ENCODE measurements around the gene PBX3.

The PBX3 gene

GRCh38 chr9:125745682-125746016 is 1.5 kb upstream of the PBX3 start:
- CTCF ChIA-PET: no interaction called here
- TF ChIP-seq L3MBTL2 (conservative IDR thresholded peaks at IDR 0.05): no peak
- TF ChIP-seq ELF4 (IDR thresholded peaks at IDR 0.05): no peak
- no peak for TF ChIP-seq FOXA1 (IDR thresholded peaks at IDR 0.05)
- TF ChIP-seq BHLHE40 (IDR thresholded peaks at IDR 0.05; ENCODE audit: borderline replicate concordance): no peak
- no peak for TF ChIP-seq CTBP1 (IDR thresholded peaks at IDR 0.05; ENCODE audit: borderline replicate concordance)
- no peak for DNase-seq (ENCODE audit: extremely low spot score)
- POLR2A ChIA-PET: interaction anchor here (0.8 to 1.0 kb wide), 2 partner anchors 39 to 64 kb away, joined by 3 to 4 read pairs; partner anchors contain the start of gene MAPKAP1

GRCh38 chr9:125746017-125746773 is 978 bp upstream of the PBX3 start:
- ChIA-PET CTCF (no interaction called here), POLR2A (interaction anchor here (0.8 to 1.0 kb wide), 2 partner anchors 39 to 64 kb away, joined by 3 to 4 read pairs; partner anchors contain the start of gene MAPKAP1)
- TF ChIP-seq ELF4 (IDR thresholded peaks at IDR 0.05): no peak
- TF ChIP-seq NFRKB (IDR thresholded peaks at IDR 0.05): no peak
- TF ChIP-seq FOXM1 (IDR thresholded peaks at IDR 0.05; ENCODE audit: borderline replicate concordance): no peak
- TF ChIP-seq SP1 (IDR thresholded peaks at IDR 0.05): no peak
- no peak for TF ChIP-seq FOXA1 (IDR thresholded peaks at IDR 0.05)
- peak; percentile 77; the same call in 1 of the 2 replicates for TF ChIP-seq CTBP1 (IDR thresholded peaks at IDR 0.05; ENCODE audit: borderline replicate concordance)
- TF ChIP-seq ARNT (IDR thresholded peaks at IDR 0.05): no peak
- no peak for TF ChIP-seq SUZ12 (IDR thresholded peaks at IDR 0.05)
- no peak; the same call in 1 of the 2 replicates for TF ChIP-seq LEF1 (IDR thresholded peaks at IDR 0.05; ENCODE audit: borderline replicate concordance)
- no peak for TF ChIP-seq FOXK2 (IDR thresholded peaks at IDR 0.05)
- no peak for TF ChIP-seq HDGF (IDR thresholded peaks at IDR 0.05; ENCODE audit: borderline replicate concordance)
- TF ChIP-seq BHLHE40 (IDR thresholded peaks at IDR 0.05; ENCODE audit: borderline replicate concordance): no peak
- TF ChIP-seq ZNF384 (IDR thresholded peaks at IDR 0.05): no peak
- TF ChIP-seq L3MBTL2 (conservative IDR thresholded peaks at IDR 0.05): peak; percentile 100
- no peak for TF ChIP-seq TARDBP (IDR thresholded peaks at IDR 0.05)
- peak; percentile 95 for TF ChIP-seq PKNOX1 (IDR thresholded peaks at IDR 0.05)
- DNase-seq (ENCODE audit: extremely low spot score): peak; percentile 93

- ChIA-PET CTCF (no interaction called here), POLR2A (interaction anchor here (1.0 kb wide), 1 partner anchor 40 kb away, joined by 4 read pairs; the partner anchor contains the start of gene MAPKAP1)
- no peak for DNase-seq (ENCODE audit: extremely low spot score)
- TF ChIP-seq L3MBTL2 (conservative IDR thresholded peaks at IDR 0.05) (no peak), LEF1 (IDR thresholded peaks at IDR 0.05; ENCODE audit: borderline replicate concordance) (no peak), NFRKB (IDR thresholded peaks at IDR 0.05) (no peak), PKNOX1 (IDR thresholded peaks at IDR 0.05) (no peak), FOXA1 (IDR thresholded peaks at IDR 0.05) (no peak), BHLHE40 (IDR thresholded peaks at IDR 0.05; ENCODE audit: borderline replicate concordance) (no peak), ARNT (IDR thresholded peaks at IDR 0.05) (no peak), CTBP1 (IDR thresholded peaks at IDR 0.05; ENCODE audit: borderline replicate concordance) (no peak), SUZ12 (IDR thresholded peaks at IDR 0.05) (no peak), SP1 (IDR thresholded peaks at IDR 0.05) (no peak), ELF4 (IDR thresholded peaks at IDR 0.05) (no peak), HDGF (IDR thresholded peaks at IDR 0.05; ENCODE audit: borderline replicate concordance) (no peak)
These were observed 460 bp upstream of the PBX3 start for GRCh38 chr9:125746774-125747052.

- ChIA-PET POLR2A (interaction anchor here (1.3 kb wide), 1 partner anchor 139 kb away, joined by 4 read pairs; no protein-coding TSS in a partner anchor), CTCF (interaction anchor here (0.6 kb wide), 1 partner anchor 553 kb away, joined by 3 read pairs; no protein-coding TSS in a partner anchor)
These were observed 732 bp downstream of the PBX3 start for GRCh38 chr9:125747765-125748445.

DNA sequence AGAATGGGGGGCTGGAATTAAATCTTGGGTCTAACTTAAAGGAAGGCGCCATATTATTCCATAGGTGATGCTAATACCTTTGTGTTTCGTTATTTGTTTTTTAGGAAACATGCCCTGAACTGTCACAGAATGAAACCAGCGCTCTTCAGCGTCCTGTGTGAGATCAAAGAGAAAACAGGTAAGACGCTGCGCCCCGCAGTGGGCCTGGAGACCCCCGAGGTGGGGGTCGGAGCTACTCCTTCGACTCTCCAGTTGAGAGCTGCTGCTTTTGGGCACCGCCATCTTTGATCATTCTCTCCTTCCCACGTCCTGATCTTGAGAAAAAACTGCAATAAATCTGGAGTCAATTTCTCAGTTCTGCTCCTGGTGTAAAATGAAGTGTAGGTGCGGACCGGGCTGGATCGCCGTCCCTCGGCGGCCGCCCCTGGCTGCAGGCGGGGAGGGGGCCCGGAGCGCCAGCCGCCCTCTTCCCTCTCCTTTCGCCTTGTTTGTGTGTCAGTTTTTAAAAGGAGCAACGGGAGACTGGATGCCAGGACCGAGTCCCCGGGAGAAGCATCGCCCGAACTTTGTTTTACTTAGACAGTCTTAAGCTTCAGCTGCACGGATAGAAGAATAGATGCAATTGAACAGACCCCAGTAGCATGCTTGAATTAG is 1.4 kb downstream of the PBX3 start:
- ChIA-PET POLR2A (interaction anchor here (1.3 kb wide), 1 partner anchor 139 kb away, joined by 4 read pairs; no protein-coding TSS in a partner anchor), CTCF (interaction anchor here (0.6 kb wide), 1 partner anchor 553 kb away, joined by 3 read pairs; no protein-coding TSS in a partner anchor)
- no peak for TF ChIP-seq HDGF (IDR thresholded peaks at IDR 0.05; ENCODE audit: borderline replicate concordance)
- no peak for DNase-seq (ENCODE audit: extremely low spot score)

More at GRCh38 chr9:125747765-125748445, 732 bp downstream of the PBX3 start:
- TF ChIP-seq LEF1 (IDR thresholded peaks at IDR 0.05; ENCODE audit: borderline replicate concordance): no peak
- TF ChIP-seq BHLHE40 (IDR thresholded peaks at IDR 0.05; ENCODE audit: borderline replicate concordance): no peak
- TF ChIP-seq PKNOX1 (IDR thresholded peaks at IDR 0.05): no peak
- TF ChIP-seq SUZ12 (IDR thresholded peaks at IDR 0.05): no peak
- peak; percentile 34 for DNase-seq (ENCODE audit: extremely low spot score)
